ENCODE measurements around the gene ANGPTL4.

ANGPTL4 gene

GRCh38 chr19:8321067-8321985, 42.6 kb upstream of the ANGPTL4 start, which contains the start of the genes NDUFA7 and RPS28:
TSS of gene NDUFA7 (minus strand) at chr19:8321375. CDS start at chr19:8321358, 17 bp downstream.
TSS of gene RPS28 (plus strand) at chr19:8321496. CDS start at chr19:8321531, 35 bp downstream.
- DNase-seq (ENCODE audit: extremely low spot score): peak; percentile 97
- ChIA-PET CTCF (no interaction called here), POLR2A (interaction anchor here (1.0 to 4.2 kb wide), 7 partner anchors 11 to 377 kb away, joined by 3 to 30 read pairs (median 4); partner anchors contain the start of gene TIMM44)
- TF ChIP-seq BHLHE40 (IDR thresholded peaks at IDR 0.05; ENCODE audit: borderline replicate concordance): no peak
- TF ChIP-seq PKNOX1 (IDR thresholded peaks at IDR 0.05): no peak
- no peak for TF ChIP-seq TARDBP (IDR thresholded peaks at IDR 0.05)
- TF ChIP-seq SUZ12 (IDR thresholded peaks at IDR 0.05): no peak
- peak; percentile 3; the same call in 1 of the 2 replicates for TF ChIP-seq L3MBTL2 (conservative IDR thresholded peaks at IDR 0.05)
- no peak for TF ChIP-seq SP1 (IDR thresholded peaks at IDR 0.05)
- peak; percentile 77 for TF ChIP-seq ELF4 (IDR thresholded peaks at IDR 0.05)
- peak; percentile 64; the same call in 1 of the 2 replicates for TF ChIP-seq NFRKB (IDR thresholded peaks at IDR 0.05)

- POLR2A ChIA-PET: interaction anchor here (1.0 to 4.2 kb wide), 7 partner anchors 12 to 378 kb away, joined by 3 to 30 read pairs (median 4); partner anchors contain the start of gene TIMM44
- DNase-seq (ENCODE audit: extremely low spot score): no peak
- no peak for TF ChIP-seq SP1 (IDR thresholded peaks at IDR 0.05)
- no peak for TF ChIP-seq LEF1 (IDR thresholded peaks at IDR 0.05; ENCODE audit: borderline replicate concordance)
- TF ChIP-seq HDGF (IDR thresholded peaks at IDR 0.05; ENCODE audit: borderline replicate concordance): no peak
- no peak for TF ChIP-seq CTBP1 (IDR thresholded peaks at IDR 0.05; ENCODE audit: borderline replicate concordance)
- no peak for TF ChIP-seq PKNOX1 (IDR thresholded peaks at IDR 0.05)
- no peak for TF ChIP-seq ELF4 (IDR thresholded peaks at IDR 0.05)
- no peak for TF ChIP-seq SUZ12 (IDR thresholded peaks at IDR 0.05)
- TF ChIP-seq FOXM1 (IDR thresholded peaks at IDR 0.05; ENCODE audit: borderline replicate concordance): no peak
- no peak for TF ChIP-seq L3MBTL2 (conservative IDR thresholded peaks at IDR 0.05)
- no peak for TF ChIP-seq ZNF384 (IDR thresholded peaks at IDR 0.05)
- no peak for TF ChIP-seq ARNT (IDR thresholded peaks at IDR 0.05)
- TF ChIP-seq BHLHE40 (IDR thresholded peaks at IDR 0.05; ENCODE audit: borderline replicate concordance): no peak
- TF ChIP-seq FOXK2 (IDR thresholded peaks at IDR 0.05): no peak
- TF ChIP-seq NFRKB (IDR thresholded peaks at IDR 0.05): no peak
- CTCF ChIA-PET: no interaction called here
These were observed 41.8 kb upstream of the ANGPTL4 start for GRCh38 chr19:8321986-8322637.

GRCh38 chr19:8322638-8322997, 41.3 kb upstream of the ANGPTL4 start:
- ChIA-PET POLR2A (interaction anchor here (1.6 to 4.2 kb wide), 3 partner anchors 13 to 29 kb away, joined by 4 to 30 read pairs (median 9); no protein-coding TSS in a partner anchor), CTCF (interaction anchor here (0.5 kb wide), 1 partner anchor 25 kb away, joined by 3 read pairs; no protein-coding TSS in a partner anchor)
- no peak for TF ChIP-seq SP1 (IDR thresholded peaks at IDR 0.05)
- no peak for TF ChIP-seq ELF4 (IDR thresholded peaks at IDR 0.05)
- no peak for DNase-seq (ENCODE audit: extremely low spot score)

- DNase-seq (ENCODE audit: extremely low spot score): no peak
- TF ChIP-seq NFRKB (IDR thresholded peaks at IDR 0.05) (no peak), ARNT (IDR thresholded peaks at IDR 0.05) (no peak), BHLHE40 (IDR thresholded peaks at IDR 0.05; ENCODE audit: borderline replicate concordance) (no peak), L3MBTL2 (conservative IDR thresholded peaks at IDR 0.05) (no peak)
- ChIA-PET CTCF (interaction anchor here (0.6 kb wide), 1 partner anchor 69 kb away, joined by 3 read pairs; no protein-coding TSS in a partner anchor), POLR2A (interaction anchor here (0.9 to 4.2 kb wide), 5 partner anchors 11 to 190 kb away, joined by 3 to 30 read pairs (median 3); partner anchors contain the start of genes RAB11B and ZNF414)
These were observed 40.2 kb upstream of the ANGPTL4 start for GRCh38 chr19:8323781-8324185.

GRCh38 chr19:8324186-8325050, 39.5 kb upstream of the ANGPTL4 start:
- DNase-seq (ENCODE audit: extremely low spot score): no peak
- ChIA-PET POLR2A (interaction anchor here (0.9 to 4.2 kb wide), 4 partner anchors 11 to 189 kb away, joined by 3 to 30 read pairs (median 3); partner anchors contain the start of genes RAB11B and ZNF414), CTCF (interaction anchor here (0.6 kb wide), 1 partner anchor 68 kb away, joined by 3 read pairs; no protein-coding TSS in a partner anchor)
- TF ChIP-seq BHLHE40 (IDR thresholded peaks at IDR 0.05; ENCODE audit: borderline replicate concordance): no peak
- no peak for TF ChIP-seq LEF1 (IDR thresholded peaks at IDR 0.05; ENCODE audit: borderline replicate concordance)
- no peak for TF ChIP-seq ELF4 (IDR thresholded peaks at IDR 0.05)
- TF ChIP-seq FOXM1 (IDR thresholded peaks at IDR 0.05; ENCODE audit: borderline replicate concordance): no peak
- TF ChIP-seq CTBP1 (IDR thresholded peaks at IDR 0.05; ENCODE audit: borderline replicate concordance): no peak
- no peak for TF ChIP-seq PKNOX1 (IDR thresholded peaks at IDR 0.05)
- no peak for TF ChIP-seq FOXK2 (IDR thresholded peaks at IDR 0.05)
- TF ChIP-seq ZNF384 (IDR thresholded peaks at IDR 0.05): no peak
